ENCODE measurements around the gene CCNG2.

Gene CCNG2

GRCh38 chr4:77209936-77210335 lies 52.9 kb downstream of the CCNG2 start:
- no peak for DNase-seq

GRCh38 chr4:77215107-77215506 lies 58.1 kb downstream of the CCNG2 start:
- no peak for DNase-seq

- no peak for DNase-seq
Observed at GRCh38 chr4:77217526-77217925, 60.5 kb downstream of the CCNG2 start.

GRCh38 chr4:77219266-77219665 lies 62.3 kb downstream of the CCNG2 start:
- no peak for DNase-seq

Data from inflammatory macrophage treated with lipopolysaccharide for 1 hour (primary cell).